IPS-15b (cell line): ENCODE data around the gene DUS3L.
"Not testable (repeated sequence)": the region's sequence is repeated elsewhere in the genome, so short reads cannot be mapped to it uniquely, and the experiment has no call there.

Experiments
- H3K27me3 ChIP-seq: one replicate; pipeline ENCODE4 v1.6.1; 2013; ENCODE audit warnings: low read length; ENCODE audit not compliant: control insufficient read depth, insufficient read depth
- H3K36me3 ChIP-seq: one replicate; pipeline ENCODE4 v1.6.1; 2013; ENCODE audit warnings: low read length; ENCODE audit not compliant: control insufficient read depth, insufficient read depth
- H3K4me1 ChIP-seq: one replicate; pipeline ENCODE4 v1.6.1; 2013; ENCODE audit warnings: mild to moderate bottlenecking, low read length; ENCODE audit not compliant: control insufficient read depth, insufficient read depth
- H3K4me3 ChIP-seq: one replicate; pipeline ENCODE4 v1.5.1; 2013; ENCODE audit warnings: low read depth, low read length
- H3K9ac ChIP-seq: one replicate; pipeline ENCODE4 v1.6.1; 2013; ENCODE audit warnings: low read depth, mild to moderate bottlenecking, low read length
- H3K9me3 ChIP-seq: one replicate; pipeline ENCODE4 v1.6.1; 2013; ENCODE audit warnings: mild to moderate bottlenecking, low read length; ENCODE audit not compliant: control insufficient read depth, insufficient read depth

DUS3L gene

DNA sequence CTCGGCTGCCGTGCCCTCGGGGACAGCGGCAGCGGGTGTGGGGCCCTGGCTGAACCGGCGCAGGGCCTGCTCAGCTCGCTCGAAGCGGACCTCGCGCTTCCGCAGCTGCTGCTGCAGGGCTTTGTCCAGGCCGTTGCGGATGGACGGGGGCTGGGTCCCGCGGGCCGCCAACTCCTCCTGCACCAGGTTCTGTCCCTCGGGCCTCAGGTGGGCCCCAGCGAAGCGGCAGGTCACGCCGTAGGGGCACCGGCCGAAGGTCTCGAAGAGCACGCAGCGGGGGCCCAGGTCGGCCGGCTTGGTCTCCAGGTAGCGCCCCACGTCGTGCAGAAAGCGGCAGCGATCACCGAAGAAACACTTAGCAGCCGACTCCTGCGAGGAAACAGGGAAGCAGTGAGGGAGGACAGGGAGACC, 1.6 kb downstream of the DUS3L start:
- peaks cover 45% of the 10 kb centered on the region for H3K36me3 ChIP-seq
- H3K4me3 ChIP-seq: no peak overlapping the region
- no peaks in the 10 kb centered on the region for H3K9me3 ChIP-seq
- H3K4me1 ChIP-seq: no peaks in the 10 kb centered on the region
- H3K9ac ChIP-seq: no peak overlapping the region
- no peaks in the 10 kb centered on the region for H3K27me3 ChIP-seq

DNA sequence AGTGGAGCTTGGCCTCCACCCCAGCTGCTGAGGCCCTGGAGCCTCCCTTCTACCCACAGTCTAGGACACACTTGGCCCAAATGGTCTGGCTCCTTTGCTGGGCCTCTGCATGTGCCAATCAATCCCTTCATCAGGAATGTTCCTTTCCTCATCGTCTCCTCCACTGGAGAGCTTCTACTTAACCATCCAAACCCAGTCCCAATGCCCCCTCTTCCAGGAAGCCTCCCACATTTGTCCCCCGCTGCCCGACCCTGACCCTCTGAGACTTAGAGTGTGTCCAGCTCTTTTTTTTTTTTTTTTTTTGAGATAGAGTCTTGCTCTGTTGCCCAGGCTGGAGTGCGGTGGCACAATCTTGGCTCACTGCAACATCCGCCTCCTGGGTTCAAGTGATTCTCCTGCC, 2.5 kb downstream of the DUS3L start:
- Histone ChIP-seq H3K4me1 (no peaks in the 10 kb centered on the region), H3K4me3 (no peak overlapping the region), H3K27me3 (no peaks in the 10 kb centered on the region), H3K36me3 (peaks cover 48% of the 10 kb centered on the region), H3K9ac (no peak overlapping the region), H3K9me3 (no peaks in the 10 kb centered on the region)

DNA sequence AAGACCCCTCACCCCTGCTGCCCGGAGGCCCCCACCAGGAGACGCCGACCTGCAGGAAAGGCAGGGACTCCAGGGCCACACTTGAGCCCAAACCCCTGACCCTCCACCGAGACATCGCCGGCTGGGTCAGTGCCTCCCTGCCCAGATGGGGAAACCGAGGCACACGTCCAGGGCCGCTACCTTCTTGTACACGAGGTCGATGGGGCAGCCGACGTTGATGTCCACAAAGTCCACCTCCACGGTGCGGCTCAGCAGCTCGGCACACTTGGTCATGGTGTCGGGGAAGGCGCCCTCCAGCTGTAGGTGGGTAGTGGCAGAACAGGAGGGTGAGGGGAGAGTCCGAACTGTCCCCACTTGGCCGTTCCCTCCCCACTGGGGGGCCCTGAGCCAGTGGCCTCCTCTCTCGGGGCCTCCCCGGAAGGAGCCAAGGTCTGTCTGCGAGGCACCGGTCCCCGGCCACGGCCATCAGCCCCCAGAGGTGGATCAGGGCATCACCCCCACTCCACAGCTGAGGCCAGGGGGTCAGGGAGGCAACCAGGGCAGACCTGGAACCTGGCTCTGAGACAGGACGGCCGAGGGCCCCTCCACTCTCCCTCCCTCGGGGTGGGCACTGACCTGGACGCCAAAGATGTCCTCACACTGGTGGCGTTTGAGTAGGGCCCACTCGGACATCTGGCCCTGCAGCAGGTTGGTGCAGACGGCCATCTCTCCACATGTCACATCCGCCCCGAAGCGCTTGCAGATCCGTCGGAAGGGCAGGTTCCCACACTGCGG, 3.4 kb downstream of the DUS3L start:
- H3K36me3 ChIP-seq: peaks cover 48% of the 10 kb centered on the region
- H3K27me3 ChIP-seq: no peaks in the 10 kb centered on the region
- no peak overlapping the region for H3K4me3 ChIP-seq
- H3K9me3 ChIP-seq: no peaks in the 10 kb centered on the region
- H3K9ac ChIP-seq: no peak overlapping the region
- H3K4me1 ChIP-seq: no peaks in the 10 kb centered on the region

DNA sequence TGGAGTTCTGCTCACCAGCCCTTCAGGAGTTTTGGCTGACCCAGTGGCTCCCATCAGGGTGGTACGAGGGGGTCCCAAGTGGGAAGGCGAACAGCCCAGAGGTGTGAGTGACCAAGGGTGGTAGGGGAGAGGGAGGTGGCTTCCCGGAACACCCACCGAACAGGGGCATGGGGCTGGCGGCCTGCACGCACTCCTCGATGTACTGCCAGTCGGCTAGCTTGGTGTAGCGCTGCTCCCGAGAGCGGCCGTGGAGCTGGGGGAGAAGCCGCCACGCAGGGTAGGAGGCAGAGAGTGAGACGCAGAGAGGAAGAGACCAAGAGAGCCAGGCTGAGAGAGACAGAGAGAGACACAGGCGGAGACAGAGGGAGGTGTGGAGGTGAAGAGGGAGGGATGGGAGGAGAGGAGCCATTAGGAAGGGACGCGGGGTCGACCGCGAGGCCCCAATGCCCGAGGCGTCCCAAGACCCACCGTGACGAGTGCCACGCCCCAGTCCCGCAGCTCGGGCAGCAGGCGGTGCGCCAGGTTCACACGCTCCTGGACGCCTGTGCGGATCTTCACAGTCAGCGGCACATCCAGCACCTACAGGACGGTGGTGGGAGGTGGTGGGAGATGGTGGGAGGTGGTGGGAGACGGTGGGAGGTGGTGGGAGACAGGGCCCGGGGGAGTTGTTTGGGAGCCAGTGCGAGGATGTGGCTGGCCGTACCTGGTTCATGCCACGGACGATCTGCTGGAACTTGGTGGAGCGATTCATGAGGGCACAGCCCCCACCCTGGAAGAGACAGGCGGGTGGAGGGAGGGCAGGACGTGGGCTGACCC, 4.2 kb downstream of the DUS3L start:
- no peaks in the 10 kb centered on the region for H3K9me3 ChIP-seq
- H3K27me3 ChIP-seq: no peaks in the 10 kb centered on the region
- H3K9ac ChIP-seq: no peak overlapping the region
- H3K36me3 ChIP-seq: peaks cover 48% of the 10 kb centered on the region
- no peak overlapping the region for H3K4me3 ChIP-seq
- H3K4me1 ChIP-seq: no peaks in the 10 kb centered on the region

DNA sequence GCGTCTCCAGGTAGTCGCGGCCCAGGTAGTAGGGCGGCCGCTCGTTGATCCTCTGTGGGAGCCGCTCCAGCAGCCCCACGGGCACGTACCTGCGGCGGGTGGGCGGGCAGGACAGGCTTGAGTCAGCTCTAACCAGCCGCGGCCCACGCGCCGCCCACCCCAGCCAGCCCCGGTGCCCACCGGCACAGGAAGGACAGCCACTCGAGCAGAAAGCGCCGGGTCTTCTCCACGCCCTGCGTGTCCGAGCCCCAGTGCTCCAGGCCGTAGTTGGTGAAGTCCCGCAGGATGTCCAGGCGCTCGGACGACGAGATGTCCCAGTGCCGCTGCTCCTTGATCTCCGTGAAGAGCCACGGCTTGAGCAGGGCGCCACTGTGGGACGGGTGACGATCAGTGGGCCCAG, 5.5 kb downstream of the DUS3L start:
- Histone ChIP-seq H3K9me3 (no peaks in the 10 kb centered on the region), H3K36me3 (peaks cover 48% of the 10 kb centered on the region), H3K27me3 (no peaks in the 10 kb centered on the region), H3K4me1 (no peaks in the 10 kb centered on the region), H3K4me3 (no peak overlapping the region), H3K9ac (no peak overlapping the region)

GRCh38 chr19:5784581-5785147, 6.3 kb downstream of the DUS3L start, which contains the start of gene PRR22:
PRR22 (minus strand) TSS chr19:5784746; CDS start chr19:5784660, 86 bp downstream.
- Histone ChIP-seq H3K4me3 (no peak within 1 kb of the TSS), H3K4me1 (no peaks in the 10 kb centered on the region), H3K27me3 (no peaks in the 10 kb centered on the region), H3K36me3 (peaks cover 44% of the 10 kb centered on the region), H3K9ac (no peak within 1 kb of the TSS), H3K9me3 (no peaks in the 10 kb centered on the region)

- H3K27me3 ChIP-seq: no peaks in the 10 kb centered on the region
- no peak overlapping the region for H3K4me3 ChIP-seq
- H3K4me1 ChIP-seq: no peaks in the 10 kb centered on the region
- no peaks in the 10 kb centered on the region for H3K9me3 ChIP-seq
- H3K9ac ChIP-seq: no peak overlapping the region
- H3K36me3 ChIP-seq: peaks cover 37% of the 10 kb centered on the region
Observed at GRCh38 chr19:5782945-5783919, 7.7 kb downstream of the DUS3L start.

DNA sequence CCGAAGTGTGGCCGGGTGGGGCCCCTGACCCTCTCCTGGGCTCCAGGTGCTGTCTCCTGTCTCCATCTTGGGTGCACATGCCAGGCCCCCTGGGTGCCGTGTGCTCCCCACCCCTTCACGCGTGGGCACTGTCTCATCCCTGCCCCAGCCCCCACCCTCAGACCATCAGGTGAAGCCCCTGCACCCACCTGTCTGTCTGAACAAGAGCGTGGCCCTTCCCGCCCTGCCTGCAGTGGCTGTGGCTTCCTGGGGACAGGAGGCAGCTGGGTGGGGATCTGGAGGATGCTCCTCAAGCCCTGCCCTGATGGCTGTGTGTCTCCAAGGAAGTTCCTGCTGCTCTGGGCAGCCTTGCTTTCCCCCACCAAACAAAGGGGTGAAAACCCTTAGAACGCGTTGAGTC, 8.6 kb downstream of the DUS3L start:
- Histone ChIP-seq H3K9ac (no peak overlapping the region), H3K36me3 (peaks cover 28% of the 10 kb centered on the region), H3K4me3 (no peak overlapping the region), H3K4me1 (no peaks in the 10 kb centered on the region), H3K9me3 (no peaks in the 10 kb centered on the region), H3K27me3 (no peaks in the 10 kb centered on the region)

DNA sequence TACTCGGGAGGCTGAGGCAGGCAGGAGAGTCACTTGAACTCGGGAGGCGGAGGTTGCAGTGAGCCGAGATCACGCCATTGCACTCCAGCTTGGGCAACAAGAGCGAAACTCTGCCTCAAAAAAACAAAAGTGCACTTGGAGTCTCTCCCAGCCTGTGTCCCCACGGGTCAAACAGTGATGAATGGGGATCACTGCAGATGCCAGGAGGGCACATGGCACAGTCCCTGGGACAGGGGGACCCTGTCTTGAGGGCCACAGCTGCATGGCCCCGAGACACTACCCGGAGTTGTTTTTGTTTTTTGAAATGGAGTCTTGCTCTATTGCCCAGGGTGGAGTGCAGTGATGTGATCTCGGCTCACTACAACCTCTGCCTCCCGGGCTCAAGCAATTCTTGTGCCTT, 10.0 kb downstream of the DUS3L start:
- H3K9ac ChIP-seq, H3K4me1 ChIP-seq, H3K4me3 ChIP-seq, H3K9me3 ChIP-seq, H3K27me3 ChIP-seq: not testable (repeated sequence)
- peaks cover 14% of the 10 kb centered on the region for H3K36me3 ChIP-seq

DNA sequence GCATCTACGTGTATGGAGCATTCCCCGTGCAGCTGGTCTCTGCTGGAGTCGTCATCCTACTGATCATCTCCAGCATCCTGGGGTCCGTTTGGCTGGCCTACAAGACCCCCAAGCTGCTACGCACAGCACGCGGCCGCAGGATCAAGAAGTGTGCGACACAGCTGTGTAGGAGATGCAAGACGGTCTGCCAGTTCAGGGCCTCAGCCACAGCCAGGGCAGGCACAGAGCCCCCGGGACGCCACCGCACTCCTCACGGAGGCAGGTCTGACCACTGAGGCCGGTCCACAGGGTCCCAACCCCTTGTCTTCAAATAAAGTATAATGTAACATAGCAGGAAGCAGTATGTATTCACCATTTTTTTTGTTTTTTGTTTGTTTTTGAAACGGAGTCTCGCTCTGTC, 12.6 kb downstream of the DUS3L start:
- no peaks in the 10 kb centered on the region for H3K36me3 ChIP-seq
- H3K4me3 ChIP-seq: no peak overlapping the region
- H3K9me3 ChIP-seq: no peaks in the 10 kb centered on the region
- H3K9ac ChIP-seq: no peak overlapping the region
- H3K4me1 ChIP-seq: no peaks in the 10 kb centered on the region
- H3K27me3 ChIP-seq: no peaks in the 10 kb centered on the region

DNA sequence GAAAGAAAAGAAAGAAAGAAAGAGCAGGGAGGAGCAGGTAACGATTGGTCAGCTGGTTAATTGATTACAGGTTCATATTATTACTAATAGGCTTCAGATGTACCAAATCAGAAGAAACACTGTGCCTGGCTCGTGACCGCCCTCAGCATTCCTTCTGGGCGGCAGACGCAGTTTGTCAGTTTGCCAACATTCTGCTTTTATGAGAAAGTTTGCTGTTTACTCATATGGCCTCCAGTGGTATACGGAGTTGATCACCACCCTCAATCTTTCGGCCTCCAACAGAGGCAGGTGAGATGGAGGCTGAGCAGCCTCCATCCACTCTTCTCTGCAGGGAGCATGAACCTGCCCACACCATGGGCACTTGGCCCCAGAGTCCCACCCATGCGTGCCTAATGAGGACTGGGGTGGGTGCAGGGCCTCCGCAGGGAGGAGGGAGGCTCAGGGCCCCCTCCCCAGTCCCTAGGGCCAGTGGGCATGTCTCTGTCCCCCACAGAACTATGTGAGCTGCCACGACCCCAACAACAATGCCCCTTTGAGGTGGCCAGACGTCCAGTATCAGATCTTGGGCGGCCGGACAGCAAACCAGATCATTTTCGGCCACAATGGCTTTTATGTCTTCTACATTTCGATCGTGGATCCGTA, 15.2 kb downstream of the DUS3L start:
- H3K36me3 ChIP-seq: no peaks in the 10 kb centered on the region
- no peak overlapping the region for H3K9ac ChIP-seq
- H3K4me1 ChIP-seq: no peaks in the 10 kb centered on the region
- H3K9me3 ChIP-seq: no peaks in the 10 kb centered on the region
- H3K4me3 ChIP-seq: no peak overlapping the region
- H3K27me3 ChIP-seq: no peaks in the 10 kb centered on the region
